WTC11 (cell line): Measurements from ENCODE around the gene TMEM14A. TPM values are rescaled to one million over a fixed set of nuclear protein-coding genes. Genes with fewer than 3 reads are reported as not detected.

Experiments used
- AFF4 ChIP-seq: sonication (generic); formaldehyde crosslinking; IDR thresholded peaks from 2 replicates; pipeline ENCODE4 v1.8.1; 2023; ENCODE audit warnings: mild to moderate bottlenecking, missing genetic modification reagents, borderline replicate concordance
- CREB1 ChIP-seq: sonication (generic); formaldehyde crosslinking; IDR thresholded peaks from 2 replicates; pipeline ENCODE4 v1.8.0; 2023; ENCODE audit warnings: mild to moderate bottlenecking, missing genetic modification reagents
- ETV6 ChIP-seq: sonication (generic); formaldehyde crosslinking; IDR thresholded peaks from 2 replicates; pipeline ENCODE4 v1.8.1; 2022; ENCODE audit warnings: mild to moderate bottlenecking, missing genetic modification reagents
- FOXJ3 ChIP-seq: sonication (generic); formaldehyde crosslinking; IDR thresholded peaks from 2 replicates; pipeline ENCODE4 v1.9.0; 2021; ENCODE audit warnings: missing genetic modification reagents, mild to moderate bottlenecking, borderline replicate concordance
- FOXP1 ChIP-seq: sonication (generic); formaldehyde crosslinking; IDR thresholded peaks from 2 replicates; pipeline ENCODE4 v1.8.0; 2022; ENCODE audit warnings: missing genetic modification reagents, mild to moderate bottlenecking, moderate library complexity, borderline replicate concordance
- GRHL2 ChIP-seq: fragments of 250-450 bp; sonication (Bioruptor Pico); IDR thresholded peaks from 2 replicates; pipeline ENCODE4 v1.8.0; 2022; ENCODE audit warnings: mild to moderate bottlenecking, moderate library complexity; ENCODE audit not compliant: insufficient replicate concordance, severe bottlenecking
- IRF1 ChIP-seq: sonication (generic); formaldehyde crosslinking; IDR thresholded peaks from 2 replicates; pipeline ENCODE4 v1.8.0; 2023; ENCODE audit warnings: missing genetic modification reagents
- IRF2 ChIP-seq: sonication (generic); formaldehyde crosslinking; IDR thresholded peaks from 2 replicates; pipeline ENCODE4 v1.8.0; 2022; ENCODE audit warnings: low read depth, missing genetic modification reagents, borderline replicate concordance
- JAZF1 ChIP-seq: fragments of 250-450 bp; sonication (Bioruptor Pico); IDR thresholded peaks from 2 replicates; pipeline ENCODE4 v1.9.0; 2021; ENCODE audit warnings: moderate library complexity, mild to moderate bottlenecking, inconsistent platforms
- MAX ChIP-seq: sonication (generic); formaldehyde crosslinking; IDR thresholded peaks from 2 replicates; pipeline ENCODE4 v1.8.0; 2022; ENCODE audit warnings: mild to moderate bottlenecking, missing genetic modification reagents
- MXD4 ChIP-seq: fragments of 250-450 bp; sonication (Bioruptor Pico); IDR thresholded peaks from 2 replicates; pipeline ENCODE4 v1.8.0; 2021; ENCODE audit warnings: mild to moderate bottlenecking, moderate library complexity, borderline replicate concordance
- NR3C1 ChIP-seq: sonication (generic); formaldehyde crosslinking; conservative IDR thresholded peaks from 2 replicates; pipeline ENCODE4 v1.8.1; 2023; ENCODE audit warnings: low read depth, mild to moderate bottlenecking, missing genetic modification reagents
- PRDM15 ChIP-seq: sonication (generic); formaldehyde crosslinking; IDR thresholded peaks from 2 replicates; pipeline ENCODE4 v1.8.0; 2022; ENCODE audit warnings: missing genetic modification reagents
- PRRX2 ChIP-seq: fragments of 250-450 bp; sonication (Bioruptor Pico); IDR thresholded peaks from 2 replicates; pipeline ENCODE4 v1.8.0; 2021; ENCODE audit warnings: mild to moderate bottlenecking
- RELA ChIP-seq: sonication (generic); formaldehyde crosslinking; IDR thresholded peaks from 2 replicates; pipeline ENCODE4 v1.8.1; 2022; ENCODE audit warnings: missing genetic modification reagents, mild to moderate bottlenecking, borderline replicate concordance
- RORB ChIP-seq: fragments of 250-450 bp; sonication (Bioruptor Pico); IDR thresholded peaks from 2 replicates; pipeline ENCODE4 v1.9.0; 2021; ENCODE audit warnings: mild to moderate bottlenecking
- SOX15 ChIP-seq: fragments of 250-450 bp; sonication (Bioruptor Pico); IDR thresholded peaks from 2 replicates; pipeline ENCODE4 v1.9.0; 2021; ENCODE audit warnings: mild to moderate bottlenecking
- ZNF138 ChIP-seq: sonication (generic); formaldehyde crosslinking; conservative IDR thresholded peaks from 2 replicates; pipeline ENCODE4 v1.8.1; 2022; ENCODE audit warnings: mild to moderate bottlenecking, moderate library complexity, missing genetic modification reagents
- ZNF219 ChIP-seq: sonication (generic); formaldehyde crosslinking; IDR thresholded peaks from 2 replicates; pipeline ENCODE4 v1.8.0; 2023; ENCODE audit warnings: missing genetic modification reagents, mild to moderate bottlenecking, borderline replicate concordance
- ZNF232 ChIP-seq: sonication (generic); formaldehyde crosslinking; IDR thresholded peaks from 2 replicates; pipeline ENCODE4 v1.8.0; 2022; ENCODE audit warnings: mild to moderate bottlenecking, missing genetic modification reagents
- ZNF263 ChIP-seq: sonication (generic); formaldehyde crosslinking; IDR thresholded peaks from 2 replicates; pipeline ENCODE4 v1.8.1; 2022; ENCODE audit warnings: low read depth, mild to moderate bottlenecking, moderate library complexity, missing genetic modification reagents
- ZNF281 ChIP-seq: sonication (generic); formaldehyde crosslinking; IDR thresholded peaks from 2 replicates; pipeline ENCODE4 v1.8.0; 2023; ENCODE audit warnings: mild to moderate bottlenecking, missing genetic modification reagents
- ZNF317 ChIP-seq: sonication (generic); formaldehyde crosslinking; IDR thresholded peaks from 2 replicates; pipeline ENCODE4 v1.8.1; 2023; ENCODE audit warnings: low read depth, mild to moderate bottlenecking, moderate library complexity, missing genetic modification reagents, borderline replicate concordance
- ZNF425 ChIP-seq: fragments of 250-450 bp; sonication (Bioruptor Pico); conservative IDR thresholded peaks from 2 replicates; pipeline ENCODE4 v1.9.0; 2021; ENCODE audit warnings: mild to moderate bottlenecking
- total RNA-seq: library from RNA; stranded (reverse); gene quantifications from 3 replicates; pipeline ENCODE4 v1.2.3, GENCODE V29; 2021

Gene TMEM14A
- total RNA-seq, 1 experiment from 2014 or later = 8.7 TPM

GRCh38 chr6:52664186-52664990, 6.5 kb upstream of the TMEM14A start (continued):
- TF ChIP-seq PRDM15 (CRISPR knock-in tag) = no peak
- no peak for TF ChIP-seq CREB1 (CRISPR knock-in tag)
- no peak for TF ChIP-seq AFF4 (CRISPR knock-in tag)
- no peak for TF ChIP-seq PRRX2 (CRISPR knock-in tag)
- no peak; the same call in 1 of the 2 replicates for TF ChIP-seq MAX (CRISPR knock-in tag)
- TF ChIP-seq ZNF232 = no peak
- TF ChIP-seq ETV6 (CRISPR knock-in tag) = 0 out of 2 replicates have a peak, but pooled peaks have one; percentile 41
- no peak for TF ChIP-seq ZNF317 (CRISPR knock-in tag)
- TF ChIP-seq ZNF263 = no peak
- no peak for TF ChIP-seq SOX15 (CRISPR knock-in tag)
- TF ChIP-seq ZNF425 (CRISPR knock-in tag) = no peak
- no peak for TF ChIP-seq ZNF219 (CRISPR knock-in tag)
- 0 out of 2 replicates have a peak, but pooled peaks have one; percentile 38 for TF ChIP-seq RELA (CRISPR knock-in tag)
- no peak for TF ChIP-seq FOXJ3 (CRISPR knock-in tag)
- TF ChIP-seq NR3C1 = no peak
- TF ChIP-seq FOXP1 = peak; percentile 70
- TF ChIP-seq ZNF138 (CRISPR knock-in tag) = no peak
- no peak for TF ChIP-seq MXD4 (CRISPR knock-in tag)
- TF ChIP-seq JAZF1 (CRISPR knock-in tag) = no peak
- TF ChIP-seq IRF1 = no peak
- no peak for TF ChIP-seq RORB (CRISPR knock-in tag)
- TF ChIP-seq ZNF281 (CRISPR knock-in tag) = no peak
- no peak for TF ChIP-seq IRF2 (CRISPR knock-in tag)
- TF ChIP-seq GRHL2 = no peak
